ENCODE data around the gene TLE1.
"Not testable (repeated sequence)": the region's sequence is repeated elsewhere in the genome, so short reads cannot be mapped to it uniquely, and the experiment has no call there.

Gene TLE1

GRCh38 chr9:81689343-81690175 lies at the start of gene TLE1:
Gene TLE1 (minus strand): TSS chr9:81689547. CDS start chr9:81688240, 1,307 bp downstream.
- peak within 1 kb of the TSS; percentile 52 for H3K9ac ChIP-seq
- H3K4me1 ChIP-seq (ENCODE audit: low read depth, poor library complexity, severe bottlenecking): peaks cover 17% of the 10 kb centered on the region
- no peaks in the 10 kb centered on the region for H3K79me2 ChIP-seq (ENCODE audit: insufficient read depth, low read depth)
- TF ChIP-seq CTCF (conservative IDR thresholded peaks at IDR 0.05; ENCODE audit: low read depth, low read length): no peak
- H3K4me3 ChIP-seq (IDR thresholded peaks at IDR 0.05; ENCODE audit: insufficient read depth, low read depth, low read length): no peak within 1 kb of the TSS
- H2AFZ ChIP-seq (ENCODE audit: low read depth): peak within 1 kb of the TSS; percentile 81
- H3K36me3 ChIP-seq (ENCODE audit: insufficient read depth): no peaks in the 10 kb centered on the region
- H3K27me3 ChIP-seq (ENCODE audit: insufficient read depth, low read depth): peaks cover 3% of the 10 kb centered on the region; the same call in 1 of the 2 replicates
- peak within 1 kb of the TSS; percentile 46; the same call in 1 of the 2 replicates for H3K27ac ChIP-seq
- H4K20me1 ChIP-seq (ENCODE audit: insufficient read depth): no peaks in the 10 kb centered on the region
- H3K4me2 ChIP-seq: peak within 1 kb of the TSS; percentile 94

- Histone ChIP-seq H3K4me1 (ENCODE audit: low read depth, poor library complexity, severe bottlenecking) (no peaks in the 10 kb centered on the region), H2AFZ (ENCODE audit: low read depth) (no peak overlapping the region), H3K27me3 (ENCODE audit: insufficient read depth, low read depth) (no peaks in the 10 kb centered on the region), H3K36me3 (ENCODE audit: insufficient read depth) (no peaks in the 10 kb centered on the region), H3K4me3 (IDR thresholded peaks at IDR 0.05; ENCODE audit: insufficient read depth, low read depth, low read length) (no peak overlapping the region), H3K27ac (no peak overlapping the region), H3K4me2 (no peak overlapping the region), H3K79me2 (ENCODE audit: insufficient read depth, low read depth) (no peaks in the 10 kb centered on the region), H4K20me1 (ENCODE audit: insufficient read depth) (no peaks in the 10 kb centered on the region), H3K9ac (no peak overlapping the region)
- no peak for TF ChIP-seq CTCF (conservative IDR thresholded peaks at IDR 0.05; ENCODE audit: low read depth, low read length)
Measured at GRCh38 chr9:81737871-81738507, 48.6 kb upstream of the TLE1 start.

- not testable (repeated sequence) for H3K4me3 ChIP-seq (IDR thresholded peaks at IDR 0.05; ENCODE audit: insufficient read depth, low read depth, low read length); H4K20me1 ChIP-seq (ENCODE audit: insufficient read depth); H3K36me3 ChIP-seq (ENCODE audit: insufficient read depth); H3K27ac ChIP-seq; H3K27me3 ChIP-seq (ENCODE audit: insufficient read depth, low read depth); H2AFZ ChIP-seq (ENCODE audit: low read depth); H3K79me2 ChIP-seq (ENCODE audit: insufficient read depth, low read depth); H3K9ac ChIP-seq; H3K4me1 ChIP-seq (ENCODE audit: low read depth, poor library complexity, severe bottlenecking); H3K4me2 ChIP-seq
Measured at GRCh38 chr9:81730498-81730897, 41.2 kb upstream of the TLE1 start.

- Histone ChIP-seq H3K4me2 (peak overlapping the region; percentile 7; the same call in 1 of the 2 replicates), H3K79me2 (ENCODE audit: insufficient read depth, low read depth) (no peaks in the 10 kb centered on the region), H2AFZ (ENCODE audit: low read depth) (peak overlapping the region; percentile 7; the same call in 1 of the 2 replicates), H3K4me3 (IDR thresholded peaks at IDR 0.05; ENCODE audit: insufficient read depth, low read depth, low read length) (no peak overlapping the region), H4K20me1 (ENCODE audit: insufficient read depth) (no peaks in the 10 kb centered on the region), H3K27me3 (ENCODE audit: insufficient read depth, low read depth) (no peaks in the 10 kb centered on the region), H3K36me3 (ENCODE audit: insufficient read depth) (no peaks in the 10 kb centered on the region), H3K4me1 (ENCODE audit: low read depth, poor library complexity, severe bottlenecking) (no peaks in the 10 kb centered on the region), H3K27ac (no peak overlapping the region), H3K9ac (no peak overlapping the region)
- no peak for TF ChIP-seq CTCF (conservative IDR thresholded peaks at IDR 0.05; ENCODE audit: low read depth, low read length)
Measured at GRCh38 chr9:81729135-81729534, 39.8 kb upstream of the TLE1 start.

Data from KMS-11 (cell line).